HG03439 (cell line): ENCODE data around the gene HIVEP3.

Source experiments
- ATAC-seq: cut with Tn5 transposase; IDR thresholded peaks from one replicate; pipeline ENCODE4 v1.9.1; 2021; ENCODE audit warnings: mild to moderate bottlenecking, moderate library complexity; ENCODE audit not compliant: unreplicated experiment

HIVEP3 gene

DNA sequence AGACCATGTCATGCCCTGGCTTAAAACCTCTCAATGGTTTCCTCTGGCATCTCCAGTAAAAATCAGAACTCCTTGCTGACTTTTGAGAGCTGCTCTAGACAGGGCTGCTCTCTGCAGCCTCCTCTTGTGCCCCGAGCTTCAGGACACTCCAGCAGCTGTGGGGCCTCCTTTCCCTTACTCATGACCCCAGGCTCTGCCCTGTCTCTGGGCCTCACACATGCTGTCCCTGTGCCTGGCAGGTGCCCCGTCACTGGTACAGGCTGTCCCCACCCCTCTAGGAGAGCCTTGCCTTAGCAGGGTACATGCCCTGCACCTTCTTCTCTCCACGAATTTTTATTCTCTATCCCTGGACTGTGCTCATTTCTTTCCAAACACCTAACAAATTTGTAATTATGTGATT, 43.2 kb downstream of the HIVEP3 start:
- ATAC-seq = no peak

DNA sequence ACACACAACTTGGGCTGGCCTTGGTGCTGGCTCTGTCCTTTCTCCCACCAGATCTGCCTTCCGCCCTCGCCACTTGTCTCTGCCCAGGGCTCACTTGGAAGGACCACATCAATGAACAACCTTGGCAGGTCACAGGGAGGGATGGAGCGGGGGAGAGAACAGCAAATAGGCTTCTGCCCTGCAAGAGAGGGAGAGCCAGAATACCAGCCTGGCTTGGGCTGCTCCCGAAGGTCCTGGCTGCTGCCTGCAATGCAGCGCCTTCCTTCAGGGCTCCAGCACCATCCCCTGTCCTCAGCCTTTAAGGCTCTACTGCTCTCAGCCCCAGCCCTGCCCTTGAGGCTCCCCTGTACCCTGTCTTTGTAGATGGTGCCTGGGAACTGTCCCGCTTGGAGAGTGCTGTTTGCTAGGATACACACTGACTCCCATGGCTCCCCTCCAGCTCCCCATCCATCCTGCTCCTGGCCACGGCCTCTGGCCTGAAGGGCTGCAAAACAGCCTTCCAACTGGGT, 43.8 kb downstream of the HIVEP3 start:
- ATAC-seq = no peak

DNA sequence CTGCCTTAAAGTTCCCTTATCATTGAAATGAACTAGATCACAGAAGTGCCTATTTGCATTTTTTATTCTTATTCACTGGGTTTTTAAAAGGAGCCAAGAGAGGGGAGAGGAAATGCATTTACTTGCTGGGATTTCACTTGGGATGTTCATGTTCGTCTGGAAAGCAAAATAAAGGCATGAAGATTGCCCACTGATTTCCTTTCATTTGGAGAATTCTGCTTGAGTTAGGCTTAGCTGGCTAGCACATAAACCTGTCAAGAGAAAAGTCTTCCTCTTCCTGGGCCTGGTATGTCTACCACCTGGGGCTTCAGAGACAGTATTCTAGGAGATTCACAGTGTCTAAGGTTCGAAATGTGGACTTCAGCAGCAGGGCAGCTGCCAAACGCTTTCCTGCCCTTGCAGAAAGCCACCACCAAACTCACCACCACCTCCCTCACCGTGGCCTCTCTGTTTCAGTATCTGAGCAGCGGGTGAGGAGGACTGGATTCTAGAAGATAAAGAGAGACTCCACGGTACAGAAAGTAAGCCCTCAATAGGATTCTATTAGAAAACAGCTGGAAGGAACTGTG, 44.5 kb downstream of the HIVEP3 start:
- ATAC-seq = no peak

DNA sequence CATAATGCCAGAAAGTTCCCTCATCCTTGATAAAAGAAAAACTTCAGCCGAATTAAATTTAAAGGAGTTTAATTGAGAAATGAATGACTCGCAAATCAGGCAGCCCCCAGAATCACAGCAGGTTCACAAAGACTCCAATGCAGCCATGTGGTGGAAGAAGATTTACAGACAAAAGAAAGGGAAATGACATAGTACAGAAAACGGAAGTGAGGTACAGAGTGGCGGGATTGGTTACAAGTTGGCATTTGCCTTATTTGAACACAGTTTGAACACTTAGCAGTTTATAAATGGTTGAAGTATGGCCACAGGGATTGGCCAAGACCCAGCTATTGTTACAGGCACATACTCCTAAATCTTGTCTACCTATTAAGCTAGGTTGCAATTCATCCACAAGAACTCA, 46.6 kb downstream of the HIVEP3 start:
- ATAC-seq = no peak

DNA sequence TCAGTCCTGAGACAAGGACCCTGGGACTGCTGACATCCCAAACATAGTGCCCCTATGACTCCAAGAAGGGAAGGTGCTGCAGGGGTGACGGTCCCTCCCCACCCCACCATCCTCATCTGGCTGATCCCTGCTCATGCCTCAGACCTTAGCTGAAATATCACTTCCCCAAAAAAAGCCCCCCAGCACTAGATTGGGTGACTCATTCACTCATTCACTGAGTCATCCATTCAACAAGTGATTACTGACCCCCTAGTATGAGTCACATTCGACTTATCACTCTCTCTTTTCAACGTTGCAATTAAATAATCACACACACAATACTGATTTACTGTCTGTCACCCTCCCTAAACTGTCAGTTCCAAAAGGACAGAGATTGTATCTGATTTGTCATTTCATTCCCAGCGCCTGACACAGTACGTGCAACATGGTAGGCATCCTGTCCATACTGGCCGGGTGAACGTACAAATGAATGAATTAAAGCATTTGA, 48.6 kb downstream of the HIVEP3 start:
- ATAC-seq = no peak

DNA sequence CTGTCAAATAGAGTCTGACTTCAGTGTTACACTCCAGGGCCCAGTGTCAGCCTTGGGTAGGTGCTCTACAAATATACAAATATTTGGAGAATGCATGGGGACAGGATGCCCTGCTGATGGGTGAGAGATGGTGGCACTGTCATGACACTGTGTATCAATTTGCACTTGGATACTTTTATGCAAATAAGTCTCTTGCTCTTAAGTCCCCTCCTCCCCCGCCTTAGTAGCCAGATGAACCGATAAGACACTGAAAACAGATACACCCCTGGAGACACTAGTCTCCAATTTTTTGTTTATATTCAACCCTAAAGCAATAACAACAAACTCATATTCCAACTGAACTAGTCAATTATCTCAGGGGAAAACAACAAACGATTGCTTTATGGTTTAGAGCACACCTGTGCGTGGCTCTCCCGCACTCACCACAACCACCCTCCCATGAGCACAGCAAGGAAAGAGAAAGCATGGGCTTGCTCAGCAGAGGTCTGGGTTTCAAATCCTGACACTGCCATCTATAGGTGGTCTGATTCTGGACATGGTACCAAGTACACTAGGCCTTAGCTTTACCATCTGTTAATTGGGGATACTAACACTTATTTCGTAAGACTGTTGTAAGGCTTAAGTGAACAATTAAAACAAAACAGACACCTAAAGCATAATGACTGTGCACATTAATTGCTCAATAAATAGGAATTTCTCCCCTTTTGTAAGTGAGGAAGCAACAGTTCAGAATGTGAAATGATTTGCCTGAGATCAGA, 50.3 kb downstream of the HIVEP3 start:
- ATAC-seq = no peak

DNA sequence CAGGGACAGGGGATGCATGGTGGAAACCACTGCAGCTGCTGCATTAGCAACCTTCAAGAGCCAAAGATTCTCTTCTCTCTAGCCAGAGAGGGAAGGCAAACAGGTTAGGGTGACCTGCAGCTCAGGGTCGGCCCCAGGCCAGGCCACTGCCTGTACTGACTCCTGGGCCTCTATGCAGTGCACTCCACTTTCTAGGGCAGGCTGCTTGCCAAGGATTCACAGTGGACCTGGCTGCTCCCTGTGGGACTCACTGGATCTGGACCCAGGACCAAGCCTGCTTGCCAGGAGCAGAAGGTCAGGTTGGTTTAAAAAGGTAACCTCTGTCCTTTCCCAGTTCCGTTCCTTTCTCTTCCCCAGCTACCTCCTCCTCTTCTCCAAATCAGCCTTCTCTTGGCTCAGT, 52.4 kb downstream of the HIVEP3 start:
- ATAC-seq = no peak

DNA sequence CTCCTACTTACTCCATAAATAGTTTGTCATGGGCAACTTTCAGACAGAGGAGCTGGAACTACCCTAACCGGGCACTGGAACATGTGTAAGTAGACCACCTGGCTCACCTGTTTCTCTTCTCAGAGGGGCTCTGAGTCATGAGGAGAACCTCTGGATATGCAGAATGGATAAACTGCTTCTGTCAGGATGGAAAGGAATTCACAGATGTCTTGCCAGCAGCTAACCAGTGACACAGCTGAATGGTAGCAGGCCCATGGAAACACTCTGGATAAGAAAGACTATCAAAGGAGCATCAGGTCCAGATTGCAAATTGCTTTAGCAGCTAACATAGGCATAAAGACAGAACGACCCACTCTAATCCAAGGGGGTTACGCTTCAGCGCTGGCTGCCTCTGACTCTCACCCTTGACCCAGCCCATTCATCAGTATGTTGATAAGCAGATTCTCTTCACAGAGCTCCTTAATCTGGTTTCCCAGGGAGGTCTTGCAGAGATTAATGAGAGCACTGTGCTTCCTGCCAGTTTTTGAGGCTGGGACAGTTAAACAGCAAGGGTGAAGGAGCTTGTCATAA, 54.2 kb downstream of the HIVEP3 start:
- no peak for ATAC-seq

DNA sequence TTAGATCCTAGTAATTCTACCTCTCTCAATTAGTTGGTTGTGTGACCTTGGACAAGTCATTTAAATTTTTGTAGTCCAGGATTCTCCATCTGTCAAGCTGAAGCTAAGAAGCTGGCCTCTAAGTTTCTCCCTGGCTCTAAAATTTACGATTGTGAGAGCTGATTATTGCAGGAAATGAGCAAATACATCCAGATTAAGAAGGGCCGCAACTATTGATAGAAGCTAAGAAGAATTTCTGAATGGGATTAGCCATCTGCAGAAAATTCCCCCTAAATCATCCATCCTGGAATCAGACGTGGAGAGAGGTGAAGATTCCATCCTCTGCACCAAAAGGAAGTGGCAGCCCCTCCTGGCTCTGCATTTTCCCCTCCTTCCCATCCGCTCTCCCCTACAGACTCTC, 55.0 kb downstream of the HIVEP3 start:
- ATAC-seq = no peak

DNA sequence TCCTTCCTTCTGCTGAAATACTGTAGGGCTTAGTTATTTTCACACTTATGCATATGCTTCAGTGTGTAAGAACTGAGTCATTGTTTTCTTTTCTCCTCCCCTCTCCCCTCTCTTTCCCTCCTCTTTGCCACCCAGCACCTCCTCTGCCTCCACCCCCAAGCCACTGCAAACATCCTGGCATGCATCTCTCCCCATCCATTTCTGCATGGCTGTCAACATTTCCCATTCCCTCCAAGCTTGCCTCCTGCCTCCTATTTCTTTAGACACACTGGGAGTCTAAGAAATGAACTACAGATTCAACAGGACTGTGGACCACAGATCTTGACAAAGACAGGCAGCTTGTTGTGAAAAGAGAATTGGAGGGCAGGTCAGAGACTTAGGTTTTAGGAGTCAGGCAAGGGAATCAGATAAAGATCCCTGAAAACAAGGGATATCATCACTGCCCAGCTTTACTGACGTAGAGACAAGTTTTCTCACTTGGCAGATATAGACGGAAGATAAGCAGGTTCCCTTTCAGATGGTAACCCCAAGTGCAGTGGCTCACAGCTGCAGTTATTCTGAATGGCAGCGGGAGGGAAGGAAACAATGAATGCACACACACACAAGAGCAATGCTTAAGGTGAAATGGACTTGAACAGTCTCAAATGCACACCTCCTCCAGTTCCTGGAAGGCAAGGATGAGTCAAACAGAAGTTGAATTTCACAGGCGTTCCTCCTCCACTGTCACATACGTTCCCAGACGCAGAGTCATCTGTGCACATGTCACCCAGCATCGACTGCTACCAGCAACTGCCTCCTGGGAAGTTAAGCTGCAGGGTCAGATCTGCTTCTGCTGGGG, 56.1 kb downstream of the HIVEP3 start:
- no peak for ATAC-seq

DNA sequence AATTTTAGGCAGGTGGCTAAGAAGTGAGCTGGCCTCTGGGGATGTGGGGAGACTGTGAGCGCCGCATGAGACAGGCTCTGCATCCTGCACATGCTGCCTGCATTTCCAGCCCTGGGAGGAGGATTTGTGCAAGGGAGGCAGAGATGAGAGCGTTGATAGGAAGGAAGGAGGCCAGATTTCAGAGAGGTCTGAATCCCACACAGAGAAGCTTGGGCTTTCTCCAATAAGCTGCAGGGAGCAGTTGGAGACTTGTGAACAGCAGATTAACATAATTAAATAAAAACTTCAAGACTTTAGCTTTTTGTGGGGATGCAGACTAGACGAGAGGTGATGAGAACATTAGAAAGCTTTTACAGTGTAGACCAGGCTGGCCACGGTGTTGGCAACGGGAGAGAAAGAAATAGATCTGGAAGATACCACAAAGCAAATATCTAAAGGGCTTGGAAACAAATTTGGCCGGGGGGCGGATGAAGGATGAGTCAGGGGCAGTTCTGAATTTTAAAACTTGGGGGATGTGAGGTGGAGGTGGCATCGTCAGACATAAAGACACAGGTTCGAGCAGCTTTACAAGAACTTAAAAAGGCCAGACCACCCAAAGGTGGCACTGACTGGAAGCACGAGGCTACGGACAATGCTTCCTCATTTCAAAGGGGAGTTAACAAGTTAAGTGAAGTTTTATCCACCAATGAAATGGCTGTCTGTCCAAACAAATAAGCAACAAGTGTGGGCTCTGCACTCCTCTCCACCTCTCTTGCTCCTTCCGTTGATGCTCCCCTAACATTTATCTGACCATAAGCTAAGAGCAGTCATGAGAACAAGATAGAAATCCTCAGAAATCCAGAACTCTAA, 57.0 kb downstream of the HIVEP3 start:
- no peak for ATAC-seq

DNA sequence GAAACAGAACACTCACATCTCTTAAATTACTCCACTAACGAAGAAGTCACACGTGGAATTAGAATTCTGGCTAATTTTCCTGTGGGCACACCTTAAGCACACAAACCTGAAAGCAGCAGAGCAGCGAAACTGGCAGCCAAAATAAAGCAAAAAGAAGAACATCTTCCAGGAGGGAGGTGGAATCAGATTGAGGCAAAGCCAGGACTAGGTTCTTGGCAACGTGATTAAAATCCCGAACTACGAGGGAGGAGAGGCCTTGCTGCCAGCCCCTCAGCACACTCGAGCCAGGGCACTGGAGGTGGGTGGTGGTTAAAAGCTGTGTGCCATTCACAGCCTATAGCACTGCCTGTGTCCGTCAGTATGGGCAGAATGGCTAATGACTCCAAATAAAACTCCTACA, 58.0 kb downstream of the HIVEP3 start:
- no peak for ATAC-seq

DNA sequence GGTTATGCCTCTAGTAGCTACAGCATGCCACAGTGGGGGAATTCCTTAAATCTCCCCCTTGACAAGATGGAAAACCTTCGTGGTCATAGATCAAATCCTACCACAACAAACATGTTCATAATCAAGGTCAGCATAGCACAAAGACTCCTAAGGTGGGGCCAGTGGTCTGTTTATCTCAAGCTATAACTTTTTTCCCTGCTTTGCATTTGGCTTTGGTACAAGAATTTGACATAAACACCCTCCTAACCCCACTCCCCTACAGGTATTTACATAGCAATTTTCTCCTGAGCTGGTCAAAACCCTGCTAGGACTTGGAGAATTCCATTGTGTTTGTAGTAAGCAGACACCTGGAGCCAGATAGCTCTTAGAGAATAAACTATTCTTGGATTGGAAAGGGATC, 58.5 kb downstream of the HIVEP3 start:
- no peak for ATAC-seq

DNA sequence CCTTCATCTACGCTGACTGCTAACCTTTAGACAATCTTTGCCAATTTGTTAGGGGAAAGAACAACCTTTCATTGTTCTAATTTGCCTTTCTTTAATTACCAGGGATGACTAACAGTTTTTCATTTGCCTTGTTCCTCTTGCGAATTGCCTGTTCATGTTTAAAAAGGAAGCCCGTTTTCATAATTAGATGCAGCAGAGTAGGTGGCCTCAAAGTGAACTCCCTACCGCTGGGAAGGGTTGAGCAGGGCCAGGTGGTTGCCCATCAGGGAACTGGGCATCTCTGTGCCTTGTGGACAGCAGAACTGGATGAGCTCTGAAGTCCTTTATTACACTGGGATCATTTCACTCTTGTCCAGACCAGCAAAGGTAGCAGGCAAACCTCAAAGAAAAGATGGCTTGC, 59.0 kb downstream of the HIVEP3 start:
- no peak for ATAC-seq

DNA sequence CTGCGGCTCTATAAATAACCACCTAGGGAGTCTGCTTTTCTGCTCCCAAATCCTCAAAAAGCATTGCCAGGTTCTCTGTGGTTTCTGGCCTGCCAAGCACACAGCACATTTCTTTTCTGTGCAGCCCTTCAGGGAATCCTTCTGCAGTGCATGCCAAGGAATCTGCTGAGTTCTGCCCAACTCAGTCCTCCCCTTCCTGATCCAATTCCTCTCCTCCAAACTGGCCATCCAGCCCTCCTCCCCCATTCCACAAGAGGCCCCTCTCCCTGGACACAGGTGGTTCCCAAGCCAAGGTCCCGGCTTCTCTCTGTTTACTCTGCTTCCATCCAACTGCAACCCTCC, 61.8 kb downstream of the HIVEP3 start:
- ATAC-seq = no peak

DNA sequence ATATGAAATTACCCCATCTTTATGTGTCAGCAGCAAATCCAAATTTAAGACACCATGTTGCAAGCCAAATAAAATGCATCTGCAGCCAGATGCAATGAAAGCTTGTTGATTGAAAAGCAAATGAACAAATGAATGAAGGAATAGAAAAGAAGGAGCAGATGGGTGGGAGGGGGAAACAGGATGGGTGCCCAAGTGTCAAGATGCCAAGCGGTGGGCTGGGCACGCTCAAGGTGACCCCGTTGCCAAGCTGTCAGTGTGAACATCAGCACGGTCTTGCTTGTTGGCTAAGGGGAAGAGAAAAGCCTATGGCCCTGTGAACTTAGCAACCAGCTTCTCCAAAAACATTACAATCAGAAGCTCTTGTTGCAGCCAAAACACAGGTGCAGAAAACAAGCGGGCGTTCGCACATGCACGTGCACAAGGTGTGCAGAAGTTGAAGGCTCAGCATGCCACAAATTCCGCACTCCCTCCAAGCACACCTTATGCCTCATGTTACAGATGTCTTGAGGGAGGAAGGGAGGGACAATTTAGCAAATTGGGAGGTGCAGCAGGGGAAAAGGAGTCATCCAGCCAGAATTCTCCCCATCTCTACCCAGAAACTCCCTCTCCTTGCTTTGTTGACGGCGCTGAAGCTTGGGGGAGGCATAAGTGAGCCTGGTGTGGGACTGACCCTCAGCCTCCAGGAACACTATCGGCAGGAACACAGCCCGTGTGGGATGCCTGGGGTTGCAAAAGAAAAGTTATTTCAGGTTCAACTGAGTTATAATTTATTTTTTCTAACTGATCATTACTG, 62.4 kb downstream of the HIVEP3 start:
- no peak for ATAC-seq

DNA sequence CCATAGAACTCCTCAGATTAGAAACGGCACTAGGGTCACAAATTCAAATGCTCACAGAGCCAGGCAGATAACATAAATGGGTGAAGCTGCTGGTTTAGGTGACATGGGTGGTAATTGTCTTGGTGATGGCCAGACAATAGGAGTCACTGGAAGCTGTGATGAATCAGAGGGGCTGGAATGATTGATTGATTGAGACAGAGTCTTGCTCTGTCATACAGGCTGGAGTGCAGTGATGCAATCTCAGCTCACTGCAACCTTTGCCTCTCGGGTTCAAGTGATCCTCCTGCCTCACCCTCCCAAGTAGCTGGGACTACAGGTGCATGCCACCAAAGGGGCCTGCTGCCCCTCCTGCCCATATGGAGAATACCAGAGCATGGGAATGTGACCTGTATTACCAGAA, 63.0 kb downstream of the HIVEP3 start:
- no peak for ATAC-seq

DNA sequence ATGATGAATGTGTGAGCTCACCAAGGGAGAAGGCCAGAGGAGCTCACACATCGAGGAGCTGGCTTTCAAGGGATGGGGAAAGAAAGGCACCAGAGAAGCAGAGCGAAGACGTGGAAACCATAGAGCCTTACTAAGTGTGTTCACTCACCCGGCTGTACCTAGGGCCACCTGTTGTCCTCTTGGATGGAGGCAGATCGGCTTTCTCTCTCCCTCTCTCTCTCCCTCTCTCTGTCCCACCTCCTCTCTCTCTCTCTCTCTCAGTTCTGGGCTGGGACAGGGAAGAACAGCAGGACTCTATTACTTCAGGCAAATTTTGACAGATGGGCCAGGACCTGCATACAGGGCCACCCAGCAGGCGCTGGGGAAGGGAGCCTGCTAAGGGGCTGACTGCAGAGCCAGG, 64.8 kb downstream of the HIVEP3 start:
- ATAC-seq = no peak

DNA sequence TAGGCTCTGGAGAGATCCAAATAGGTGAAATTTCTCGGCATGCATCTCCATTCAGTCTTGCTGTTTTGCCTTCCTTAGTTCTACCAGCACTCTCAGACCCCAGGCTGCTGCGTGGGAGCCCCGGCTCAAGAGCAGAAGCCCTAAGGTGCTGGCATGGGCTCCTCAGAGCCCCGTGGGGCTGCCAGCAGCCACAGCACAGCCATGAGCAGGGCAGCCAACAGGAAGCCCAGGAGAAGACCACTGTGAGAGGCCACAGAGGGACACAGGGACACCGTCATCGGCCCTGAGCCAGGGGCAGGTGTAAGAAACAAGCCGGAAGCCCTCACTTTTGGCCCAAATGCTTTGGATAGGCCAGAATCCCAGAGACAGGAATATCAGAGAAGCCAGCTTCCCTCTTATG, 66.6 kb downstream of the HIVEP3 start:
- ATAC-seq = no peak

DNA sequence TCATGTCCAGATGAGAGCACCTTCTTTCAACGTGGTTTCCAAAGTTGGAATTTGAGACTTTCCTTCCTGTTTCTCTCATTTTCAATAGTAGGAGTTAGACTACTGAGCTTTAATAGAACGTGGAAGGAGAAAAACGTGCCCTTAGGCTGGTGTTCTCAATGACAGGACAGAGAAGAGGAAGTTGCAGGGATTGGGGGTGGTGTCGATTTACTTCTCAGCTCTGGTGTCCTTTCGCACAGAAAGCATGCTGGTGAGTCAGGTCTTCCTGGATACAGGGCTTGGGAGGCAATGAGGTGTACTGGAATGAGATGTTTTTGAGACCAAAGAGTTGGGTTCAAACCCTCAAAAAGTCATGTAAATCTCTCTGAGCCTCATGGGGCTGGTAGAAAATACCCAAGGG, 67.1 kb downstream of the HIVEP3 start:
- no peak for ATAC-seq
